G401.6 (cell line): ENCODE data around the gene ABCA1.

ENCODE experiments used
- FAIRE-seq: peaks from 2 replicates; lab custom pipeline; 2012; peaks lifted over from hg19 to GRCh38; lab: Jason Lieb, UNC

Gene ABCA1

GRCh38 chr9:104843644-104844240 lies 84.2 kb downstream of the ABCA1 start:
- FAIRE-seq = no peak

DNA sequence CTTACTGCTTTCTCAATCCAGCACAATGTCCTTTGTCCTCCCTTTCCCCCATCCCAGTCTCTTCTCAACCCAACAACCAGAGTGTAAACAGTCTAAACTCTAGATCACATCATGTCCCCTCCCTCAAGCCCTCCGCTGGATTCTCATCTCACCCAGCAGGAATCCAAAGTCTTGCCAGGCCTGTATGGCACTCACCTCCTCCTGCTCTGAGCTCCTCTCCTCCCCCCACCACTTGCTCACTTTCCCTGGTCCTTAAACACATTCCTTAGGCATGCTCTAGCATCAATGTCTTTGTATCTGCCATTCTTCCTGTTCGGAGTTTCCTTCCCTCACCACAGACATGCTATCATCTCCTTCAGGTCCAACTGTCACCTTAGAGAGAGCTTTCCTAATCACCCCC lies 85.3 kb downstream of the ABCA1 start:
- no peak for FAIRE-seq

DNA sequence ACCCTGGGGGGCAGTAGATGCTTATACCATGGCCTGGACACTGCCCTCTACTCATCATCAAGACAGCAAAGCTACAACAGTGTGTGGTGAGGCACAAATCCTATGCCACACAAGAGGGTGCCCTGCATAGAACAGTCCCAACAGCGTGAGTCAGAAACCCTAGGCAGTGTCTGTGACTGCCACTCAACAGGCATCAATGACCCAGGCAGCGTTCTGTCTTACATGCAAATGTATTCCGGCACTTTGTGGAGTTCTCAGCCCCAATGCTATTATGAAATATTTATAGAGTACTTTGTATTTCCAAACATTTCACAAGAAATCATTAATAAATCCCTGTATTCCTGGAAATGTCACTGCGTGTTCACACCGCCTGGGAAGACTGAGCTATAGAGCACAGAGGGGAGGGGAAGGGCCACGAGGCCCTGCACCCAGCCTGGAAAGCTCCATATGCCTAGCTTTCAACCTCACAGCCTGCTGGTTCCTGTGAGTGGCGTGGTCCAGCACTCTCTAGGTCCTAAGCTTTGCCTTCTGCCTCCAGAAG lies 86.3 kb downstream of the ABCA1 start:
- FAIRE-seq = no peak

DNA sequence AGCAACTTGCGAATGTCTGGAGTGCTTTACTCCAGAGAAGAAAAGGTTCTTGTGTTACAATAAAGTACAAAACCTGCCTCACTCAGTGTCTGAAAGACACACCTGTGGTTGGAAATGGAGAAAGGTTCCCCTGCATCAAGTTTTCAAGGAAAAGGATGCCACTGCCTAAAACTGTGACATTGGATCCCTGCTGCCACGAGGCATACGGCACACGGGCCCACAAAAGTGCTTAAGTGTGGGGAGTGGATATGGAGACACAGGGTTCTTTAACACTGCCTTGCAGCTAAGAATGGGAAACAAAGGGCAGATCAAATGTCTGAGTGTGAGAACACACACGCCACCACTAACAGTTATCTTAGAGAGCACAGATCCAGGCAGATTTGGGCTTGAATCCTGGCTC lies 89.0 kb downstream of the ABCA1 start:
- FAIRE-seq = no peak

GRCh38 chr9:104836767-104837166 lies 91.2 kb downstream of the ABCA1 start:
- no peak for FAIRE-seq

DNA sequence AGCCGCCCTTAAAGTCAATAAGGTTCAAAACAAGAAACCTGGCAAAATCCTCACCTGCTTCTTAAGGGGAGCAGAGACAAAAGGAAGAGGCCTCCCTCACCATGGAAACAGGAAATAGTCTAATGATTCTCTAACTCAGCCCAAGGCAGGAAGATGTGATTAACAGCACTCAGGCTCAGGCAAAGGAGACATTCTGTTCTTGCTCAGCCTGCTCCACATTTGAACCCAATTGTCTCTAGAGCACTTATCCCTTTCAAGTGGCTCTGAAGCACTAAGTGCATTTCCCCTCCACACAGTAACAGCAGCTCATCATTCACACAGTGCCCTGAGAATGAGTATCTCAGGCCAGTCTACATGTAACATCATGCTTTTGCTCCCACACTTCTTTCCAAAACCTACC lies 91.7 kb downstream of the ABCA1 start:
- FAIRE-seq = no peak

DNA sequence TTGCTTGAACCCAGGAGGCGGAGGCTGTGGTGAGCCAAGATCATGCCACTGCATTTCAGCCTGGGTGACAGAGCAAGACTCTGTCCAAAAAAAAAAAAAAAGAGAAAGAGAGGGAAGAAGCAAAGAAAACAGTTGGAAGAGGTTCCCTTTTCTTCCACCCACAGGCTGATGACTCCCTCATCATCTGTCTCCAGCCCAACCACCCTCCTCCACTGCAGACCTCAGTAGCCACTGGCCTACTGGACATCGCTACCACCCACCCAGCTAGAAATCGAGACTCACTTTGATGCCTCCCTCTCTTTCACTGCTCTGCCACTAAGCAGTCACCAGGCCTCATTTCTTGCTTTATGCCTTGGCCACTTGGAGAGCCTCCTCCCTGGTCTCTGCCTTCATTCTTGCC lies 92.8 kb downstream of the ABCA1 start:
- no peak for FAIRE-seq

DNA sequence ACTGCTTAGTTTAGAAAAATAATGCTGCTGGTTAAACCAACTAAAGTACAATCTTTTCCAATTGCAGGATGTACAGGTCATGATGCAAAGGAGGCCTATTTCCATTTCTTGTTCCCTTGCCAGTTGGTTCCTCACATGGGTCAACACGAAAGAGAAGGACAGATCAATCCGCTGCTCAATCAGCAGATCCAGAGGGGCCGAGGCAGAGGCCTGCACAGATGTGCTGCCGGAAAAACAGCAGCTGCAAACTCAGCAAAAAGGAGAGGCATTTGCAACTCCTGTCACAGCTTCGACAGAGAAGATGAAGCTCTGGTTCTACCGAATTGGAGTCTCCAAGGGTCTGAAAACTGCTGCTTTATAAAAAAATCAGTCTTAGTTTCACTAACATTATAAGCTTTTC lies 94.3 kb downstream of the ABCA1 start:
- no peak for FAIRE-seq

GRCh38 chr9:104831681-104832080 lies 96.3 kb downstream of the ABCA1 start:
- no peak for FAIRE-seq

- FAIRE-seq = no peak
These were observed 101.0 kb downstream of the ABCA1 start for GRCh38 chr9:104826911-104827310.

DNA sequence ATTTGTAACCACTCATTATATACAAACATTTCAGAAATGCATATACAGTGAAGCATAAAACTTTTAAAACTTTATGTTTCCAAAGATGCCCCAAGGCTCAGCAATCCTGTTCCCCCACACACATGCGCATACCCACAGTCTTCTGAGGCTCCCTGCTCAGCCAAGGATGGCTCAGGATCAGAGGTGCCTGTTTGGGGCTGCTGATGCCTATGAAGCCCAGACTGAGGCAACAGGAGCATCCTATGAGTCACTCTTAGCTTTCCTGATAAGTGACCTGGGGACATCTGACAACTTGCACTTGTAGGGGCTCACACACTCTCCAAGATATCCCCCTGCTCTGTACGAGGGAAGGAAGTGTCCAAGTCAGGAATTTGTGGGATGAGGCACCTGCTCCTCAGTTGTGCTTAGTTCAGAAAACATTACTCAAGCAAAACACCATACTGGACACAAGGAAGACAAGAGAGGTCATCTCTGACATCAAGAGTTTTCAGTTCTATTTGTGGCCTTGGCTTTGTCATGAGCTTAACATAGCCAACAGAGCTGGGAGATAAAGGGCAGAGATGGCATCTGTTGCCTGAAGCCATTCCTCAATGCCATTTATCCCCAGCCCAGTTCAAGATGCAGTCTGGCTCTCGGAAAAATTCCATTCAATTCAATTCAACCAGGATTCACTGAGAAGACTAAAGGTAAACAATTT lies 101.7 kb downstream of the ABCA1 start:
- FAIRE-seq = no peak

GRCh38 chr9:104820336-104820735 lies 107.6 kb downstream of the ABCA1 start:
- FAIRE-seq = no peak

DNA sequence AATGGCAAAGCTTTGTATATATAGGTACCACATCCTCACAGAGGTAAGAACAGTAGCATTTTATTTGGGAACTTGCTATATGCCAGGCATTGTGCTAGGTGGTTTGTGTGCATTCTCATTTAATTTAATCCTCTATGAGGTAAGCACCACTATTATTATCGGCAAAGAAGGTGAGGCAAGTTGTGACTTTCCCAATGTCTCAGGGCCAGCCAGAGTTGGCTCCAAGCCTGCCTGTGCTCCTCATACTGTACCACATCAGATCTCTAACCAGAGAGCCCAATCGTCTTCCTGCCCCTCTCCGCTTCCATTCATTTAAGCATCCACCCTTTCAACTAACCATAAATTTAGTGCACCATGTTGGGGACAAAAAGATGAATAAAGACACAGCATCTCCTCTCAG lies 108.9 kb downstream of the ABCA1 start:
- FAIRE-seq = no peak

DNA sequence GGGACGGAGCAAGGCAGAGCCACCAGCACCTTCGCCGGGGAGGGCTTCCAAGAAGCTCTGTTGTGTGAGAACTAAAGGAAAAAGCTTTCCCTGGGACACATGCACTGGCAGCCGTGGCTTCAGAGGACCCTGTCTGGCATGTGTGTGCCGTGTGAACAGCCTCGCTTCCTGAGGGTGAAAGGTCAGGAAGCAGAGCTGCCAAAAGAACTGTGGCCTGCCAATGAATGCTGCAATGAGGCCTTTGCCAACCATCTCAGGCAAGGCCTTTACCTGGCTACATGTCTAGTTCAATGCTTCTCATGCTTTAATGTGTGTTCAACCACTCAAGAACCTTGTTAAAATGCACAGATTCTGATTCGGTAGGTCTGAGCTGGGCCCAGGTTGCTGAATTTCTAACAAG lies 110.5 kb downstream of the ABCA1 start:
- no peak for FAIRE-seq

DNA sequence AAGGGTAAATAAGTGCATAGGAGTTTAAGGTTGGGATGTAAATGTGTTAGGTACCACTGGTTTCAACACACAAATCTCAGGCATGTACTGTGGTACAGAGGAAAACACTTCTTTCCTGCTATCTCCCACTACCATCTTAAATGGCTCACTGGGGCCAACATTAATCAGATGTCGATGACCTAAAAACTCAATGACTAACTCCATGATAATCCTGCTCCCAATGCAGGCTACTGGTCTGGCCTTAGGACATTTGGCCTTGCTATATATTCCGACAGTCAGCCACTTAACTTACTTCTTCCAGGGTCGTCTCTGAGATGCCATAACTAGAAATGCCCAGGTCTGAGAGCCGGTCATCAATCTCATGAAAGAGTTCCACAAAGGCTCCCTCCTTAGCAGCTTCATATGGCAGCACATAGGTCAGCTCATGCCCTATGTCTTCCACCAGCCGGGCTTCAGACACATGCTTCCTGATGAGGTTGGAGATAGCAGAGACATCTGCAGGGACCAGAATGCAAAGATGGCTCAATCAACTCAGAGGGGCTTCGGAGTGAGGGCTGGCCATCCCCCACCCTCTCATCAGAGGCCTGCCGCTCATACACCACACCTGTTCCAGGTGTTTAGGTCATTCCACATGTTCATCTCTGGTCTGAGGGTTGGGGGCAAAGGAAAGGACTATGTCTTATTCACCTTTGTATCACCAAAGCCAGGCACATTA lies 111.9 kb downstream of the ABCA1 start:
- FAIRE-seq = no peak

- FAIRE-seq = no peak
These were observed 117.3 kb downstream of the ABCA1 start for GRCh38 chr9:104810421-104811339.

- no peak for FAIRE-seq
These were observed 119.8 kb downstream of the ABCA1 start for GRCh38 chr9:104808035-104808614.

DNA sequence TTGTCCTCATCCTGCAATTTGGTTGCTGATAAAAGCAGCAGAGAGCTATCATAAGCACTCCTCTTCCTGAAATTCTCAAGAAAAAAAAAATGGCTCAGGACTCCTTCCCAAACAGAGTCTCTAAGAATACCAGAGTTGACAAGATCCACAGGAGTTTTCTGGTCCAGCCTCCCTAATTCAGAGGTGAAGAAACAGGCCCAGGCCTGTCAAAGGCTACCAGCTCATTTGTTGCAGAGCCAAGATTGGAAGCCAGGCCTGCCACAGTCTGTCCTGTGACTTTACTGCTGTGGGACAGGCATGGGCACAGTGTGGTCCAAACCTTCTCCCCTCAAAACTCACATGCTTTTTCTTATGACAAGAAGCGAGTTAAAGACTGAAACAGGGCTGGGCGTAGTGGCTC lies 122.5 kb downstream of the ABCA1 start:
- FAIRE-seq = no peak

GRCh38 chr9:104802906-104803305 lies 125.0 kb downstream of the ABCA1 start:
- no peak for FAIRE-seq

GRCh38 chr9:104802110-104802509 lies 125.8 kb downstream of the ABCA1 start:
- FAIRE-seq = no peak

- FAIRE-seq = no peak
These were observed 127.7 kb downstream of the ABCA1 start for GRCh38 chr9:104800068-104800785.
